Measurements from ENCODE around the gene AKR1E2.

AKR1E2 gene

DNA sequence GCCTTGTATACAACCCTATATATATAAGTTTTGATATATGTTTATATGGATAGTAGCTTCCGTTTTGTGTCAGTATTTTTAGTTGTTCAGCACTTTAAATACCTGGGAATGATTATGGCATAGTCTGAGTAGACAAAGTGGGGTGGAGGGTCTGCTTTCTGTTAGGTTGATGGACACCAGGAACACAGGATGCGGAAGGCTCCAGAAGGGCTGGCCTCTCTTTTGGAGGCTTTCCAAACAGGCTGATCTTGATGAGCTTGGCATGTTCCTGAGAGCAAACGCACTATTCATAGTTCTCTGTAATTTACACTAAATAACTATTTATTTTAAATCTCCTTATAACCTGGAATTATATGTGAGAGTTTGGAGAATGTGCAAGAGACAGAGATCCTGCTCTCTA lies 12.7 kb downstream of the AKR1E2 start:
- Histone ChIP-seq H3K9me2 (ENCODE audit: low read depth, low read length) (no peaks in the 10 kb centered on the region), H3K36me3 (ENCODE audit: insufficient read depth, low read length) (no peaks in the 10 kb centered on the region)

DNA sequence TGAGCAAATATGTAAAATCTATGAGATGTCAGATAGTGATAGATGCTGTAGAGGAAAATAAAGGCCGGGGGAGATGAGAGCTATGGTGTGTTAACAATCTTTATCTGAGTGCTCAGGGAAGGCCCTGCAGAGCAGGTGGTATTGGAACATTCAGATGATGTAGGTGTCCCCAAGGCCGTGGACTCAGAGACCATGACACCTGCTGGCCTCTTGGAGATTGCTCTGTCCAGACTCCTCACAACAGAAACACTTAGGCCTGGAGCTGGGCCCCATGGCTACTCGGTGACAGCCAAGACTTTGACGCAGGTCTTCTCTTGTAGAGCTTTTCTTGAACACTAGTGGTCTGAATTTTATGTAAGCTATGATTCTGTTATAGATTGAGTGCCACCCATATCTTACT lies 13.3 kb downstream of the AKR1E2 start:
- H3K4me2 ChIP-seq (ENCODE audit: low read length) = no peak overlapping the region
- no peak overlapping the region for H3K27ac ChIP-seq (ENCODE audit: low read depth, low read length, poor library complexity, severe bottlenecking)
- H3K9ac ChIP-seq (ENCODE audit: low read length) = no peak overlapping the region
- H3K9me3 ChIP-seq (ENCODE audit: low read length) = no peaks in the 10 kb centered on the region
- no peak overlapping the region for H2AFZ ChIP-seq (ENCODE audit: low read length)
- H4K20me1 ChIP-seq (ENCODE audit: insufficient read depth, low read length) = no peaks in the 10 kb centered on the region
- TF ChIP-seq EZH2 (IDR thresholded peaks at IDR 0.05; ENCODE audit: borderline replicate concordance, low read length) = no peak
- TF ChIP-seq, protein P1, sequence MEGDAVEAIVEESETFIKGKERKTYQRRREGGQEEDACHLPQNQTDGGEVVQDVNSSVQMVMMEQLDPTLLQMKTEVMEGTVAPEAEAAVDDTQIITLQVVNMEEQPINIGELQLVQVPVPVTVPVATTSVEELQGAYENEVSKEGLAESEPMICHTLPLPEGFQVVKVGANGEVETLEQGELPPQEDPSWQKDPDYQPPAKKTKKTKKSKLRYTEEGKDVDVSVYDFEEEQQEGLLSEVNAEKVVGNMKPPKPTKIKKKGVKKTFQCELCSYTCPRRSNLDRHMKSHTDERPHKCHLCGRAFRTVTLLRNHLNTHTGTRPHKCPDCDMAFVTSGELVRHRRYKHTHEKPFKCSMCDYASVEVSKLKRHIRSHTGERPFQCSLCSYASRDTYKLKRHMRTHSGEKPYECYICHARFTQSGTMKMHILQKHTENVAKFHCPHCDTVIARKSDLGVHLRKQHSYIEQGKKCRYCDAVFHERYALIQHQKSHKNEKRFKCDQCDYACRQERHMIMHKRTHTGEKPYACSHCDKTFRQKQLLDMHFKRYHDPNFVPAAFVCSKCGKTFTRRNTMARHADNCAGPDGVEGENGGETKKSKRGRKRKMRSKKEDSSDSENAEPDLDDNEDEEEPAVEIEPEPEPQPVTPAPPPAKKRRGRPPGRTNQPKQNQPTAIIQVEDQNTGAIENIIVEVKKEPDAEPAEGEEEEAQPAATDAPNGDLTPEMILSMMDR (IDR thresholded peaks at IDR 0.05; ENCODE audit: low read length) = no peak
- no peaks in the 10 kb centered on the region for H3K27me3 ChIP-seq (ENCODE audit: insufficient read depth, low read length)
- no peaks in the 10 kb centered on the region for H3K4me1 ChIP-seq (ENCODE audit: insufficient read depth, low read length, severe bottlenecking)
- H3F3A ChIP-seq (ENCODE audit: insufficient read depth, low read length) = no peaks in the 10 kb centered on the region
- no peaks in the 10 kb centered on the region for H3K79me2 ChIP-seq (ENCODE audit: insufficient read depth, low read length)
- no peak overlapping the region for H3K4me3 ChIP-seq (ENCODE audit: low read depth, low read length, poor library complexity, severe bottlenecking)
- no peaks in the 10 kb centered on the region for H3K36me3 ChIP-seq (ENCODE audit: insufficient read depth, low read length)
- no peaks in the 10 kb centered on the region for H3K9me2 ChIP-seq (ENCODE audit: low read depth, low read length)

More for the DNA sequence above, 12.7 kb downstream of the AKR1E2 start:
- Histone ChIP-seq H3F3A (ENCODE audit: insufficient read depth, low read length) (no peaks in the 10 kb centered on the region), H2AFZ (ENCODE audit: low read length) (no peak overlapping the region), H3K27ac (ENCODE audit: low read depth, low read length, poor library complexity, severe bottlenecking) (no peak overlapping the region), H3K9ac (ENCODE audit: low read length) (no peak overlapping the region), H3K4me3 (ENCODE audit: low read depth, low read length, poor library complexity, severe bottlenecking) (no peak overlapping the region), H3K4me2 (ENCODE audit: low read length) (no peak overlapping the region), H3K79me2 (ENCODE audit: insufficient read depth, low read length) (no peaks in the 10 kb centered on the region), H3K4me1 (ENCODE audit: insufficient read depth, low read length, severe bottlenecking) (no peaks in the 10 kb centered on the region), H3K9me3 (ENCODE audit: low read length) (no peaks in the 10 kb centered on the region), H3K27me3 (ENCODE audit: insufficient read depth, low read length) (no peaks in the 10 kb centered on the region), H4K20me1 (ENCODE audit: insufficient read depth, low read length) (no peaks in the 10 kb centered on the region)
- TF ChIP-seq EZH2 (IDR thresholded peaks at IDR 0.05; ENCODE audit: borderline replicate concordance, low read length) = no peak
- TF ChIP-seq, protein P1 (IDR thresholded peaks at IDR 0.05; ENCODE audit: low read length) = no peak

DNA sequence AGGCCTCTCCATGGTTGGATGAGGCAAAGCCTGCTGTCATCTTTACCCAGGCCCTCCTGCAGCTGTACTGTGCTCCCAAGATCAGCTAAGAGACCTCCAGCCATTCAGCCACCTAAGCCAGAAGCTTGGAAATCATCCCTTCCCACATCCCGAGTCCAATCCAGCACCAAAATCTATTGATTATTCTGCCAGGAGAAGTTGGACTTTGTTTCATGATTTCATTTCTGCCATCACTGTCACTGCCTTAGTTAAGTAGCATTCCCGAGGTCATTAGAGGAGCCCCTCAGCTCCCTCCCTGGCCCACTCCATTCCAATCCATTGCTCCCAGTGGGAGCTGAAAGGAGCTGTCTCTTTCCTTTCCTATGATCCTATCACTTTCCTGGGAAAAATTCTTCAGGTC lies 14.1 kb downstream of the AKR1E2 start:
- TF ChIP-seq, protein P1 (IDR thresholded peaks at IDR 0.05; ENCODE audit: low read length) = no peak
- TF ChIP-seq EZH2 (IDR thresholded peaks at IDR 0.05; ENCODE audit: borderline replicate concordance, low read length) = no peak

More for the DNA sequence above, 14.1 kb downstream of the AKR1E2 start:
- no peaks in the 10 kb centered on the region for H3F3A ChIP-seq (ENCODE audit: insufficient read depth, low read length)
- H3K36me3 ChIP-seq (ENCODE audit: insufficient read depth, low read length) = no peaks in the 10 kb centered on the region
- H3K4me3 ChIP-seq (ENCODE audit: low read depth, low read length, poor library complexity, severe bottlenecking) = no peak overlapping the region
- no peak overlapping the region for H2AFZ ChIP-seq (ENCODE audit: low read length)
- no peak overlapping the region for H3K4me2 ChIP-seq (ENCODE audit: low read length)
- no peaks in the 10 kb centered on the region for H3K9me2 ChIP-seq (ENCODE audit: low read depth, low read length)
- H3K27ac ChIP-seq (ENCODE audit: low read depth, low read length, poor library complexity, severe bottlenecking) = no peak overlapping the region
- H3K79me2 ChIP-seq (ENCODE audit: insufficient read depth, low read length) = no peaks in the 10 kb centered on the region
- no peaks in the 10 kb centered on the region for H3K27me3 ChIP-seq (ENCODE audit: insufficient read depth, low read length)
- H3K4me1 ChIP-seq (ENCODE audit: insufficient read depth, low read length, severe bottlenecking) = no peaks in the 10 kb centered on the region
- H4K20me1 ChIP-seq (ENCODE audit: insufficient read depth, low read length) = no peaks in the 10 kb centered on the region
- H3K9me3 ChIP-seq (ENCODE audit: low read length) = no peaks in the 10 kb centered on the region
- H3K9ac ChIP-seq (ENCODE audit: low read length) = no peak overlapping the region

All from OCI-LY1 (cell line).